Measurements from ENCODE around the gene PTAR1.
"Not testable (repeated sequence)": the region's sequence is repeated elsewhere in the genome, so short reads cannot be mapped to it uniquely, and the experiment has no call there.

The PTAR1 gene

GRCh38 chr9:69768716-69769115, 8.9 kb upstream of the PTAR1 start:
- ChIA-PET POLR2A (no interaction called here), CTCF (no interaction called here)
- TF ChIP-seq L3MBTL2 (conservative IDR thresholded peaks at IDR 0.05): no peak
- no peak for TF ChIP-seq CTBP1 (IDR thresholded peaks at IDR 0.05; ENCODE audit: borderline replicate concordance)
- TF ChIP-seq FOXA1 (IDR thresholded peaks at IDR 0.05): no peak
- TF ChIP-seq LEF1 (IDR thresholded peaks at IDR 0.05; ENCODE audit: borderline replicate concordance): no peak
- no peak for TF ChIP-seq BHLHE40 (IDR thresholded peaks at IDR 0.05; ENCODE audit: borderline replicate concordance)
- no peak for DNase-seq (ENCODE audit: extremely low spot score)

- TF ChIP-seq FOXK2 (IDR thresholded peaks at IDR 0.05) (no peak), NFRKB (IDR thresholded peaks at IDR 0.05) (no peak), LEF1 (IDR thresholded peaks at IDR 0.05; ENCODE audit: borderline replicate concordance) (no peak), ELF4 (IDR thresholded peaks at IDR 0.05) (no peak), PKNOX1 (IDR thresholded peaks at IDR 0.05) (no peak), TARDBP (IDR thresholded peaks at IDR 0.05) (no peak), FOXA1 (IDR thresholded peaks at IDR 0.05) (no peak), SP1 (IDR thresholded peaks at IDR 0.05) (no peak), FOXM1 (IDR thresholded peaks at IDR 0.05; ENCODE audit: borderline replicate concordance) (no peak), ARNT (IDR thresholded peaks at IDR 0.05) (no peak), BHLHE40 (IDR thresholded peaks at IDR 0.05; ENCODE audit: borderline replicate concordance) (no peak), ZNF384 (IDR thresholded peaks at IDR 0.05) (no peak), CTBP1 (IDR thresholded peaks at IDR 0.05; ENCODE audit: borderline replicate concordance) (no peak), SUZ12 (IDR thresholded peaks at IDR 0.05) (no peak), HDGF (IDR thresholded peaks at IDR 0.05; ENCODE audit: borderline replicate concordance) (no peak), L3MBTL2 (conservative IDR thresholded peaks at IDR 0.05) (no peak)
- CTCF ChIA-PET: no interaction called here
- no peak for DNase-seq (ENCODE audit: extremely low spot score)
- POLR2A ChIA-PET: no interaction called here
Observed at GRCh38 chr9:69768101-69768500, 8.3 kb upstream of the PTAR1 start.

GRCh38 chr9:69763862-69764261, 4.1 kb upstream of the PTAR1 start:
- CTCF ChIA-PET; DNase-seq (ENCODE audit: extremely low spot score); POLR2A ChIA-PET: not testable (repeated sequence)

GRCh38 chr9:69762527-69762926, 2.7 kb upstream of the PTAR1 start:
- TF ChIP-seq PKNOX1 (IDR thresholded peaks at IDR 0.05): no peak
- no peak for TF ChIP-seq FOXK2 (IDR thresholded peaks at IDR 0.05)
- TF ChIP-seq L3MBTL2 (conservative IDR thresholded peaks at IDR 0.05): no peak
- TF ChIP-seq TARDBP (IDR thresholded peaks at IDR 0.05): no peak
- ChIA-PET POLR2A (no interaction called here), CTCF (no interaction called here)
- DNase-seq (ENCODE audit: extremely low spot score): no peak

GRCh38 chr9:69760278-69760610, 433 bp upstream of the PTAR1 start:
- ChIA-PET POLR2A (interaction anchor here (0.7 to 1.0 kb wide), 4 partner anchors 14 to 101 kb away, joined by 3 to 5 read pairs (median 3); partner anchors contain the start of gene APBA1), CTCF (no interaction called here)
- DNase-seq (ENCODE audit: extremely low spot score): no peak
- TF ChIP-seq PKNOX1 (IDR thresholded peaks at IDR 0.05) (no peak), FOXA1 (IDR thresholded peaks at IDR 0.05) (no peak), SUZ12 (IDR thresholded peaks at IDR 0.05) (no peak), NFRKB (IDR thresholded peaks at IDR 0.05) (no peak), LEF1 (IDR thresholded peaks at IDR 0.05; ENCODE audit: borderline replicate concordance) (no peak), ARNT (IDR thresholded peaks at IDR 0.05) (no peak), CTBP1 (IDR thresholded peaks at IDR 0.05; ENCODE audit: borderline replicate concordance) (no peak), L3MBTL2 (conservative IDR thresholded peaks at IDR 0.05) (no peak), TARDBP (IDR thresholded peaks at IDR 0.05) (no peak), SP1 (IDR thresholded peaks at IDR 0.05) (no peak), FOXM1 (IDR thresholded peaks at IDR 0.05; ENCODE audit: borderline replicate concordance) (no peak), BHLHE40 (IDR thresholded peaks at IDR 0.05; ENCODE audit: borderline replicate concordance) (no peak), FOXK2 (IDR thresholded peaks at IDR 0.05) (no peak), ZNF384 (IDR thresholded peaks at IDR 0.05) (no peak), ELF4 (IDR thresholded peaks at IDR 0.05) (no peak), HDGF (IDR thresholded peaks at IDR 0.05; ENCODE audit: borderline replicate concordance) (no peak)

- POLR2A ChIA-PET: no interaction called here
- CTCF ChIA-PET: interaction anchor here (0.6 kb wide), 1 partner anchor 87 kb away, joined by 4 read pairs; the partner anchor contains the start of gene APBA1
- no peak for TF ChIP-seq ZNF384 (IDR thresholded peaks at IDR 0.05)
- TF ChIP-seq PKNOX1 (IDR thresholded peaks at IDR 0.05): no peak
- no peak for TF ChIP-seq ELF4 (IDR thresholded peaks at IDR 0.05)
- no peak for TF ChIP-seq TARDBP (IDR thresholded peaks at IDR 0.05)
- no peak for TF ChIP-seq SP1 (IDR thresholded peaks at IDR 0.05)
- TF ChIP-seq BHLHE40 (IDR thresholded peaks at IDR 0.05; ENCODE audit: borderline replicate concordance): no peak
- no peak for TF ChIP-seq SUZ12 (IDR thresholded peaks at IDR 0.05)
- TF ChIP-seq HDGF (IDR thresholded peaks at IDR 0.05; ENCODE audit: borderline replicate concordance): no peak
- no peak for DNase-seq (ENCODE audit: extremely low spot score)
Observed at GRCh38 chr9:69759021-69759420, 790 bp downstream of the PTAR1 start.
